CD4-positive, CD25-positive, alpha-beta regulatory T cell (primary cell): ENCODE measurements around the gene TEX22. TPM values are rescaled to one million over a fixed set of nuclear protein-coding genes. Genes with fewer than 3 reads are reported as not detected.
A peak's percentile ranks its signal among the peaks of the same experiment; 100 is the strongest.

ENCODE experiments used
- ATAC-seq, 2 donors: fragments of 150-1000 bp; cut with Tn5 transposase; one replicate each; pipeline ENCODE4 v1.10.0; 2021; ENCODE audit warnings: low read depth in 2 of 2, moderate number of reproducible peaks in 2 of 2, moderate library complexity in 1 of 2
- DNase-seq, 3 donors: peaks; one replicate each; pipeline versions ENCODE4 v3.0.0 to v3.0.0-alpha.2; 2012 to 2022; ENCODE audit warnings: mixed read lengths in 1 of 3
- H3K27ac ChIP-seq: one replicate; pipeline ENCODE4 v1.7.0; 2013; ENCODE audit warnings: mild to moderate bottlenecking, low read length; ENCODE audit not compliant: insufficient read depth, poor library complexity, severe bottlenecking
- H3K27me3 ChIP-seq: one replicate; pipeline ENCODE4 v1.7.0; 2013; ENCODE audit warnings: low read length; ENCODE audit not compliant: control insufficient read depth, insufficient read depth
- H3K36me3 ChIP-seq: one replicate; pipeline ENCODE4 v1.7.0; 2013; ENCODE audit warnings: mild to moderate bottlenecking, low read length, moderate library complexity; ENCODE audit not compliant: control insufficient read depth, insufficient read depth
- H3K4me1 ChIP-seq: 2 replicates; pipeline ENCODE4 v1.7.0; 2013; ENCODE audit warnings: mild to moderate bottlenecking, low read length; ENCODE audit not compliant: insufficient read depth, control insufficient read depth, poor library complexity, severe bottlenecking
- H3K4me3 ChIP-seq: one replicate; pipeline ENCODE4 v1.7.0; 2013; ENCODE audit warnings: low read depth, mild to moderate bottlenecking, low read length, moderate library complexity
- H3K9me3 ChIP-seq, 2 experiments: 1 replicate in 1 of 2; 2 replicates in 1 of 2; pipeline ENCODE4 v1.7.0; 2013; ENCODE audit warnings: low read length in 2 of 2, mild to moderate bottlenecking in 1 of 2, moderate library complexity in 1 of 2; ENCODE audit not compliant: control insufficient read depth in 2 of 2
- H3K27ac Mint-ChIP-seq, 3 donors: one replicate each; pipeline ENCODE4 v1.8.0; 2020 to 2022; ENCODE audit warnings: mild to moderate bottlenecking in 3 of 3, mixed read lengths in 3 of 3, moderate library complexity in 2 of 3
- H3K27me3 Mint-ChIP-seq: one replicate; pipeline ENCODE4 v1.8.0; 2022; ENCODE audit warnings: mild to moderate bottlenecking, mixed read lengths
- H3K36me3 Mint-ChIP-seq: one replicate; pipeline ENCODE4 v1.8.0; 2020; ENCODE audit warnings: mixed read lengths
- H3K4me1 Mint-ChIP-seq, 4 donors: one replicate each; pipeline ENCODE4 v1.8.0; 2020 to 2022; ENCODE audit warnings: mixed read lengths in 4 of 4, mild to moderate bottlenecking in 1 of 4
- H3K4me3 Mint-ChIP-seq, 4 donors: one replicate each; pipeline ENCODE4 v1.8.0; 2020 to 2022; ENCODE audit warnings: mild to moderate bottlenecking in 4 of 4, mixed read lengths in 4 of 4, moderate library complexity in 3 of 4
- H3K9me3 Mint-ChIP-seq, 7 donors: one replicate each; pipeline ENCODE4 v1.8.0; 2020 to 2022; ENCODE audit warnings: mixed read lengths in 7 of 7, mild to moderate bottlenecking in 3 of 7, moderate library complexity in 2 of 7
- polyA plus RNA-seq, 4 donors: library from polyadenylated mRNA; unstranded; fragments of 300-500 nt; fragmentation: Illumina TruSeq; gene quantifications; one replicate each; pipeline ENCODE4 v1.2.3, GENCODE V29; 2021
- total RNA-seq: library from RNA; stranded (reverse); gene quantifications from one replicate; pipeline ENCODE4 v1.2.3, GENCODE V29; 2022

TEX22 gene
- total and polyA plus RNA-seq, 5 donors from 2014 or later: 0.11 to 3.1 (median 0.25) TPM

DNA sequence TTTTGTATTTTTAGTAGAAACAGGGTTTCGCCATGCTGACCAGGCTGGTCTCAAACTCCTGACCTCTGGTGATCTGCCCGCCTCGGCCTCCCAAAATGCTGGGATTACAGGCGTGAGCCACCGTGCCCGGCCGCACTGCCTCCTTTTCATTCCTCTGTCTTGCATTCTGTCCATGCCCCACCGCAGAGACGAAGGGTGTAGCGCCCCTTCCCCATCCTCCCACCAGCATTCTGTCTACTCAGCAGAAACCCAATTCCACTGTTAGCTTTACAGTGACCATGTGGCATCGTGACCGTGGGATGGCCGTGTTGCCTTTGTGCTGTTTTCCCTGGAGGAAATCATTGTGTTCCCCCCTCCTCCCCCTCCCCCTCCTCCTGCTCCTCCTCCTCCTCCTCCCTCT is 10.3 kb downstream of the TEX22 start:
- Mint-ChIP-seq H3K27ac (no peak overlapping the region), H3K4me3 (no peak overlapping the region), H3K36me3 (no peaks in the 10 kb centered on the region), H3K4me1 (peaks cover 0 to 17% (median 2%) of the 10 kb centered on the region in 4 donors), H3K9me3 (peaks cover 0 to 1% (median 0%) of the 10 kb centered on the region in 7 donors), H3K27me3 (peaks cover 47% of the 10 kb centered on the region)
- Histone ChIP-seq H3K36me3 (no peaks in the 10 kb centered on the region), H3K4me3 (no peak overlapping the region), H3K4me1 (peaks cover 10% of the 10 kb centered on the region), H3K27ac (no peak overlapping the region), H3K27me3 (peaks cover 2% of the 10 kb centered on the region), H3K9me3 (no peaks in the 10 kb centered on the region)
- no peak for ATAC-seq
- DNase-seq: no peak

GRCh38 chr14:105409364-105409763 is 11.0 kb downstream of the TEX22 start:
- ATAC-seq (no peak), DNase-seq (no peak)
- peaks cover 0 to 15% (median 2%) of the 10 kb centered on the region in 4 donors for H3K4me1 Mint-ChIP-seq
- H3K4me3 Mint-ChIP-seq: peak overlapping the region in 2 of 4 donors; percentile 36 to 80
- H3K36me3 Mint-ChIP-seq: no peaks in the 10 kb centered on the region
- Histone ChIP-seq H3K36me3 (no peaks in the 10 kb centered on the region), H3K27me3 (peaks cover 5% of the 10 kb centered on the region), H3K27ac (no peak overlapping the region), H3K9me3 (no peaks in the 10 kb centered on the region), H3K4me1 (peaks cover 10% of the 10 kb centered on the region), H3K4me3 (no peak overlapping the region)
- peaks cover 0 to 1% (median 0%) of the 10 kb centered on the region in 7 donors for H3K9me3 Mint-ChIP-seq
- H3K27ac Mint-ChIP-seq: no peak overlapping the region
- H3K27me3 Mint-ChIP-seq: peaks cover 54% of the 10 kb centered on the region

- Mint-ChIP-seq H3K4me3 (peak overlapping the region in 2 of 4 donors; percentile 5 to 9), H3K9me3 (peaks cover 0 to 1% (median 0%) of the 10 kb centered on the region in 7 donors), H3K27me3 (peaks cover 54% of the 10 kb centered on the region), H3K4me1 (peaks cover 0 to 11% (median 3%) of the 10 kb centered on the region in 4 donors), H3K36me3 (no peaks in the 10 kb centered on the region), H3K27ac (no peak overlapping the region)
- H3K27me3 ChIP-seq: peaks cover 5% of the 10 kb centered on the region
- H3K36me3 ChIP-seq: no peaks in the 10 kb centered on the region
- H3K9me3 ChIP-seq: no peaks in the 10 kb centered on the region
- no peak for ATAC-seq
- no peak overlapping the region for H3K4me3 ChIP-seq
- H3K27ac ChIP-seq: no peak overlapping the region
- peaks cover 19% of the 10 kb centered on the region for H3K4me1 ChIP-seq
- DNase-seq: no peak
Measured at GRCh38 chr14:105410642-105411016, 12.3 kb downstream of the TEX22 start.

DNA sequence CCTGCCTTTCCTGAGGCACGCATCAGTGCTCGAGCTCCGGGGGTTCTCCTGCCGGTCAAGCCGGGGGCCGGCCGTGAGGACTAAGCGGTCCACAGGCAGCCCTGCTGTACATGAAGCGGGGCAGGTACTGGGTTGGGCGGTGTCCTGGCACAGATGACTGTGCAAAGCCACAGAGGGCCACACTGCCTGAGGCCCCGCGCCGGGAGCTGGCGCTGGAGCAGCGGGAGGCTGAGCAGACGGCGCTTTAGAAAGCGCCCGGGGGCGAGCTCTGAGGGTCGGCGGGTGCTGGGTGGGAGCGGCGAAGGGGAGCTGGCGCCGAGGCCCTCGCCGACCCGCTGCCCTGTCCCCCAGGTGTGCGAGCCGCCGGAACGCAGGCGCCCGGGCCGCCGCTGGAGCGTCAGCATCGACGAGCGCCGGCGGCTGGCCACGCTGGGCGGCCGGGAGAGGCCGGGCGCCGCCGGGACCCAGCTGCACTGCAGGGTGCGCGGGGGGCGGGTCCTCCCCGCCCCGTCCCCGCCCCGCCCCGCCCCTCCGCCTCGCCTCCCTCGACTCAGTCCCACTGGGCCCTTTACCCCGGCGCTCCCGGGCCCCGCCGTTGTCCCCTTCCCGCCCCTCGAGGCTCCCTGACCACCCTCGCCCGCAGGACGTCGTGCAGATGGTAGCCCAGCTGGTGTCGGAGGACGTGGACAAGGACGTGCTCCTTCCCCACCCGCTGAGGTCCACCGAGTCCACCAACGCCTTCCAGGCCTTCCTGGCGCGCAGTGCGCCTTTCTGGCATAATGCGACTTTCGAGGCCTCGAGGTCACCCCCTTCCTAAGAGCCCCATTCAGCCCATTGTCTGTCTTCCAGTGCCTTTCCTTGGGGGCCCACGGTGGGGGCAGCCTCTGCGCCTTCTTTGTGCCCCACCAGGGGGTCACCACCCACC is 12.9 kb downstream of the TEX22 start:
- peaks cover 0 to 1% (median 0%) of the 10 kb centered on the region in 7 donors for H3K9me3 Mint-ChIP-seq
- H3K27me3 Mint-ChIP-seq: peaks cover 51% of the 10 kb centered on the region
- H3K9me3 ChIP-seq: no peaks in the 10 kb centered on the region
- peaks cover 0 to 15% (median 3%) of the 10 kb centered on the region in 4 donors for H3K4me1 Mint-ChIP-seq
- H3K36me3 Mint-ChIP-seq: no peaks in the 10 kb centered on the region
- peak overlapping the region in 3 of 4 donors; percentile 9 to 69 (median 52) for H3K4me3 Mint-ChIP-seq
- no peaks in the 10 kb centered on the region for H3K36me3 ChIP-seq
- H3K4me1 ChIP-seq: peaks cover 19% of the 10 kb centered on the region
- no peak for DNase-seq
- peak in 1 of 2 donors; percentile 24 for ATAC-seq
- peak overlapping the region in 1 of 3 donors; percentile 83 for H3K27ac Mint-ChIP-seq
- H3K27me3 ChIP-seq: peaks cover 5% of the 10 kb centered on the region
- H3K4me3 ChIP-seq: no peak overlapping the region
- H3K27ac ChIP-seq: no peak overlapping the region

- Histone ChIP-seq H3K4me3 (no peak overlapping the region), H3K36me3 (no peaks in the 10 kb centered on the region), H3K9me3 (no peaks in the 10 kb centered on the region), H3K27me3 (peaks cover 5% of the 10 kb centered on the region), H3K27ac (no peak overlapping the region), H3K4me1 (peaks cover 19% of the 10 kb centered on the region)
- Mint-ChIP-seq H3K4me1 (peaks cover 0 to 19% (median 3%) of the 10 kb centered on the region in 4 donors), H3K9me3 (peaks cover 0 to 1% (median 0%) of the 10 kb centered on the region in 7 donors), H3K4me3 (peak overlapping the region in 1 of 4 donors; percentile 69), H3K36me3 (no peaks in the 10 kb centered on the region), H3K27ac (no peak overlapping the region), H3K27me3 (peaks cover 49% of the 10 kb centered on the region)
- no peak for DNase-seq
- ATAC-seq: no peak
Measured at GRCh38 chr14:105411985-105412770, 13.8 kb downstream of the TEX22 start.

DNA sequence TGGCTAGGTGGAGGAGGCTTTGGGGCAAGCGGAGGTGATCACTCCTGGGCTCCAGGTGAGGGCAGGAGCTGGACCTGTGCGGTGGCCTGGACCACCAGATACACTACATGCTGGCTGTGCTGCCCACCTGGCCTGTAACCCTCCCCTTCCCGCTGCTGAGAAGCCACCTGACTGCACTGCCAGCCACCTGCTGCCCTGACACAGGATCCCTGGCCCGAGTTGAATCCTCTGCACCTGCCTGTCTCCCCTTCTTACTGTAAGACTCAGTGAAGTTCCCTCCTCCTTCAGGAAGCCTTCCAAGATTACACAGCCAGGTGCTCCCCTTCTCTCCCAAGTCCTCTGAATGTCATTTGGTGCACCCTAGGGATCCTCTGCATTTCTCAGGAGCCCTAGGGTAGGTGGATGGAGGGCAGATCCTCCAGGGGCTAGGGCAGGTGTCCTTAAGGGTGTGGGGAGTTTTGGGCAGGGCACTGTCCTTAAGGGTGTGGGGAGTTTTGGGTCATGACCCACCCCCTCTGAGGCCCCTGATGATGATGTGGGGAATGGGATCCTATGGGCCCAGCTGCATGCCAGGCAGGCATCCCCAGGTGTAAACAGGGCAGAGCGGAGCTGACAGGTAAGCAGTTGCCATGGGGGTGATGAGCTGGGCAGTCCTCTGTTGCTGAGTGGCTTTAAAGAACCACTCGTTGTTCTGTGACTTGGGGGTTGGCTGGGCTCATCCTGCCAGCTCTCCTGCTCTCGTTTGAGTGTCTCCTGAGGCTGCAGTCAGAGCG is 14.6 kb downstream of the TEX22 start:
- Mint-ChIP-seq H3K9me3 (peaks cover 0 to 1% (median 0%) of the 10 kb centered on the region in 7 donors), H3K4me3 (peak overlapping the region in 2 of 4 donors; percentile 36 to 41), H3K4me1 (peaks cover 0 to 19% (median 3%) of the 10 kb centered on the region in 4 donors), H3K36me3 (no peaks in the 10 kb centered on the region), H3K27me3 (peaks cover 44% of the 10 kb centered on the region), H3K27ac (no peak overlapping the region)
- Histone ChIP-seq H3K36me3 (no peaks in the 10 kb centered on the region), H3K27me3 (peaks cover 5% of the 10 kb centered on the region), H3K9me3 (no peaks in the 10 kb centered on the region), H3K4me3 (no peak overlapping the region), H3K27ac (no peak overlapping the region), H3K4me1 (peaks cover 19% of the 10 kb centered on the region)
- DNase-seq (no peak), ATAC-seq (no peak)

GRCh38 chr14:105413544-105413886 is 15.2 kb downstream of the TEX22 start:
- H3K4me3 ChIP-seq: no peak overlapping the region
- H3K27me3 Mint-ChIP-seq: peaks cover 47% of the 10 kb centered on the region
- peaks cover 5% of the 10 kb centered on the region for H3K27me3 ChIP-seq
- H3K36me3 ChIP-seq: no peaks in the 10 kb centered on the region
- H3K4me1 Mint-ChIP-seq: peaks cover 1 to 19% (median 3%) of the 10 kb centered on the region in 4 donors
- H3K27ac Mint-ChIP-seq: no peak overlapping the region
- H3K4me1 ChIP-seq: peaks cover 19% of the 10 kb centered on the region
- H3K9me3 ChIP-seq: no peaks in the 10 kb centered on the region
- peaks cover 0 to 1% (median 0%) of the 10 kb centered on the region in 7 donors for H3K9me3 Mint-ChIP-seq
- H3K27ac ChIP-seq: no peak overlapping the region
- H3K4me3 Mint-ChIP-seq: peak overlapping the region in 2 of 4 donors; percentile 31 to 36
- no peak for ATAC-seq
- H3K36me3 Mint-ChIP-seq: no peaks in the 10 kb centered on the region
- no peak for DNase-seq
